DMS153 treated with DMSO at 0.1 percent for 48 hours (cell line): ENCODE data around the gene ZSCAN23.

Experiments
- DNase-seq: peaks from one replicate; lab custom pipeline; 2025; ENCODE audit not compliant: unreplicated experiment; lab: John Stamatoyannopoulos, UW

Gene ZSCAN23

DNA sequence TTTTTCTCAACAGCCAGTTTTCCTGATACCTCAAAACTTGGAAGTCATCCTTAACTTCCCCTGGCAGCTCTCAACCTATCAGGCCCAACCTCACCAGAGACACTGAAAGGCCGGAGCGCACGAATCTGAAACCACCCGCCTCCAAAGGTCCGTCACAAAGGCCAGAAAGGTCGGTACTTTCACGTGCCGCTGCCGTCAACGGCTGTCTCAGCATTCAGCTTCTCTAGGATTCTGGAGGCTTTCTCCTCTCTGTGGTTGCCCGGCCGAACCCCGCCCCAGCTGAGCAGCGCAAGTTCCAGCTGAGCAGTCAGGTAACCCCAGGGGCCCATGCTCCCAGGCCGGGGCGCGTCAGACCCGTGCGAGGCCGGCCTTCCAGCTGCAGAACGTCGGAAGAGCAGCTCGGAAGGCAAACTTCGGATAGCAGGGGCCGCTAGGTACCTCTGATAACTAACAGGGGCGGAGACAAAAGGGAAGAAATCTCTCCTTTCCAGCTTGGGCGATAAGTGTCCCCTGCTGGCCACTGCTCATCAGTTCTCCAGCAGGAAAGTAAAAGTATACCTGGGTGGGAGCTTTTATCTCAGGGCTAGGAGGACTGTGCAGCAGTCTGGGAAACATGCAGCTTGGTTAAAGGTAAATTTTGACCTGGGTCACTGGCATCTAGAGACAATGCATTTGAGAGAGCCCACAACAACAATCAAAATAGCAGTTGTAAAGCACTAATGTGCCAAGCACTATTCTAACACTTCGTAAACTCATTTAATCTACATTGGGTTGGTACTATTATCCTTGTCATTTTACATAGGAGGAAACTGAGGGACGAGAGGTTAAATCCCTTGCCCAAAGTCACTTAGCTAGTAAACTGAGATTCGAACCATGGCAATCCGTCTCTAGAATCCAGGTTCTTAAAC lies 59.8 kb downstream of the ZSCAN23 start:
- DNase-seq: peak; percentile 83
